HG03558 (cell line): Measurements from ENCODE around the gene KCNJ6.

Experiments used
- ATAC-seq: cut with Tn5 transposase; IDR thresholded peaks from one replicate; pipeline ENCODE4 v1.9.1; 2021; ENCODE audit warnings: moderate number of reproducible peaks; ENCODE audit not compliant: unreplicated experiment; ENCODE audit errors: extremely low read depth

The KCNJ6 gene

GRCh38 chr21:37627561-37627960 lies 288.7 kb downstream of the KCNJ6 start:
- no peak for ATAC-seq

- ATAC-seq: no peak
Observed at GRCh38 chr21:37627074-37627473, 289.2 kb downstream of the KCNJ6 start.

GRCh38 chr21:37626320-37626719 lies 289.9 kb downstream of the KCNJ6 start:
- no peak for ATAC-seq

GRCh38 chr21:37623689-37624088 lies 292.6 kb downstream of the KCNJ6 start:
- no peak for ATAC-seq

- ATAC-seq: no peak
Observed at GRCh38 chr21:37623183-37623582, 293.1 kb downstream of the KCNJ6 start.

GRCh38 chr21:37622755-37623154 lies 293.5 kb downstream of the KCNJ6 start:
- ATAC-seq: no peak

GRCh38 chr21:37620401-37620800 lies 295.9 kb downstream of the KCNJ6 start:
- ATAC-seq: no peak

- ATAC-seq: no peak
Observed at GRCh38 chr21:37619464-37619974, 296.7 kb downstream of the KCNJ6 start.

GRCh38 chr21:37618081-37618480 lies 298.2 kb downstream of the KCNJ6 start:
- ATAC-seq: no peak

GRCh38 chr21:37615962-37616361 lies 300.3 kb downstream of the KCNJ6 start:
- ATAC-seq: no peak

GRCh38 chr21:37614351-37614875 lies 301.8 kb downstream of the KCNJ6 start:
- no peak for ATAC-seq

GRCh38 chr21:37607081-37607480 lies 309.2 kb downstream of the KCNJ6 start:
- ATAC-seq: no peak

- no peak for ATAC-seq
Observed at GRCh38 chr21:37606549-37606948, 309.7 kb downstream of the KCNJ6 start.

GRCh38 chr21:37605006-37605405 lies 311.3 kb downstream of the KCNJ6 start:
- ATAC-seq: no peak

GRCh38 chr21:37603129-37603528 lies 313.1 kb downstream of the KCNJ6 start:
- no peak for ATAC-seq

- no peak for ATAC-seq
Observed at GRCh38 chr21:37601915-37602314, 314.3 kb downstream of the KCNJ6 start.

GRCh38 chr21:37601027-37601426 lies 315.2 kb downstream of the KCNJ6 start:
- ATAC-seq: no peak

- ATAC-seq: no peak
Observed at GRCh38 chr21:37595944-37596343, 320.3 kb downstream of the KCNJ6 start.

GRCh38 chr21:37594472-37594951 lies 321.7 kb downstream of the KCNJ6 start:
- ATAC-seq: no peak

- ATAC-seq: no peak
Observed at GRCh38 chr21:37593740-37594471, 322.4 kb downstream of the KCNJ6 start.

GRCh38 chr21:37593015-37593414 lies 323.2 kb downstream of the KCNJ6 start:
- ATAC-seq: no peak

GRCh38 chr21:37592496-37592895 lies 323.8 kb downstream of the KCNJ6 start:
- no peak for ATAC-seq
